ENCODE data around the gene MSANTD3.

DNA sequence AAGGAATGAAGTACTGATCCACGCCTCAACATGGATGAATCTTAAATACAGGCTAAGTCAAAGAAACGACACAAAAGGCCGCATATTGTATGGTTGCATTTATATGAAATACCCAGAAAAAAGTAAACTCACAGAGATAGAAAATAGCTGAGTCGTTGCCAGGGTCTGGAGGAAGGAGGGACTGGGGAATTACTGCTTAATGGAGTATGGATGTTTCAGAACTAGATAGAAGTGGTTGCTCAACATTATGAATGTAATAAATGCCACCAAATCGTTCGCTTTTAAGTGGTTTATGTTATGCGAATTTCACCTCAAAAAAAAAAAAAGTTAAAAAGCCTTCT is 784 bp upstream of the MSANTD3 start:
- TF ChIP-seq, protein P1, sequence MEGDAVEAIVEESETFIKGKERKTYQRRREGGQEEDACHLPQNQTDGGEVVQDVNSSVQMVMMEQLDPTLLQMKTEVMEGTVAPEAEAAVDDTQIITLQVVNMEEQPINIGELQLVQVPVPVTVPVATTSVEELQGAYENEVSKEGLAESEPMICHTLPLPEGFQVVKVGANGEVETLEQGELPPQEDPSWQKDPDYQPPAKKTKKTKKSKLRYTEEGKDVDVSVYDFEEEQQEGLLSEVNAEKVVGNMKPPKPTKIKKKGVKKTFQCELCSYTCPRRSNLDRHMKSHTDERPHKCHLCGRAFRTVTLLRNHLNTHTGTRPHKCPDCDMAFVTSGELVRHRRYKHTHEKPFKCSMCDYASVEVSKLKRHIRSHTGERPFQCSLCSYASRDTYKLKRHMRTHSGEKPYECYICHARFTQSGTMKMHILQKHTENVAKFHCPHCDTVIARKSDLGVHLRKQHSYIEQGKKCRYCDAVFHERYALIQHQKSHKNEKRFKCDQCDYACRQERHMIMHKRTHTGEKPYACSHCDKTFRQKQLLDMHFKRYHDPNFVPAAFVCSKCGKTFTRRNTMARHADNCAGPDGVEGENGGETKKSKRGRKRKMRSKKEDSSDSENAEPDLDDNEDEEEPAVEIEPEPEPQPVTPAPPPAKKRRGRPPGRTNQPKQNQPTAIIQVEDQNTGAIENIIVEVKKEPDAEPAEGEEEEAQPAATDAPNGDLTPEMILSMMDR (IDR thresholded peaks at IDR 0.05) = no peak
- TF ChIP-seq ZNF121 (CRISPR knock-in tag; IDR thresholded peaks at IDR 0.05) (no peak), FOXJ3 (CRISPR knock-in tag; IDR thresholded peaks at IDR 0.05; ENCODE audit: borderline replicate concordance) (no peak), CBFB (CRISPR knock-in tag; IDR thresholded peaks at IDR 0.05; ENCODE audit: low read depth) (no peak), CREM (CRISPR knock-in tag; IDR thresholded peaks at IDR 0.05) (no peak)
